Activated B cell treated with CpG ODN at 0.5 μM for 24 hours (primary cell): ENCODE data around the gene TLE3. TPM values are rescaled to one million over a fixed set of nuclear protein-coding genes. Genes with fewer than 3 reads are reported as not detected.

Experiments used
- ATAC-seq: fragments of 200-7000 bp; cut with Tn5 transposase; one replicate; pipeline ENCODE4 v1.10.0; 2021; ENCODE audit warnings: low read depth, mild to moderate bottlenecking, moderate library complexity
- CTCF ChIA-PET: fragments of 350-600 bp; sonication (Branson Sonifier 250); formaldehyde crosslinking; loops from one replicate; lab custom pipeline; 2021; ENCODE audit warnings: antibody characterized with exemption; lab: Charles Lee
- POLR2A ChIA-PET: fragments of 350-600 bp; sonication (Branson Sonifier 250); formaldehyde crosslinking; loops from one replicate; lab custom pipeline; 2021; ENCODE audit warnings: antibody characterized with exemption; lab: Charles Lee
- DNase-seq: peaks from one replicate; pipeline ENCODE4 v3.0.0; 2022
- H3K27ac Mint-ChIP-seq: one replicate; pipeline ENCODE4 v1.8.0; 2020; ENCODE audit warnings: mixed read lengths
- H3K27me3 Mint-ChIP-seq: one replicate; pipeline ENCODE4 v1.8.0; 2021; ENCODE audit warnings: mixed read lengths
- H3K36me3 Mint-ChIP-seq: one replicate; pipeline ENCODE4 v1.8.0; 2021; ENCODE audit warnings: low read depth, mixed read lengths
- H3K4me1 Mint-ChIP-seq: one replicate; pipeline ENCODE4 v1.8.0; 2021; ENCODE audit warnings: mixed read lengths
- H3K4me3 Mint-ChIP-seq: one replicate; pipeline ENCODE4 v1.8.0; 2020; ENCODE audit warnings: mild to moderate bottlenecking, mixed read lengths
- H3K9me3 Mint-ChIP-seq: one replicate; pipeline ENCODE4 v1.8.0; 2020; ENCODE audit warnings: mixed read lengths
- intact Hi-C: fragments of 100-400 bp; cut with micrococcal nuclease; formaldehyde crosslinking; loops from one replicate; pipeline ENCODE4 v1.15.1; 2024
- total RNA-seq: library from RNA; stranded (reverse); gene quantifications from 2 replicates; pipeline ENCODE4 v1.2.3, GENCODE V29; 2022
- TF ChIP-seq, protein P1 (sequence below): fragments of 200-600 bp; IDR thresholded peaks from one replicate; pipeline ENCODE4 v1.8.0; 2022; ENCODE audit warnings: antibody characterized with exemption, mild to moderate bottlenecking

TLE3 gene
- total RNA-seq, 1 donor from 2014 or later: 110 TPM

DNA sequence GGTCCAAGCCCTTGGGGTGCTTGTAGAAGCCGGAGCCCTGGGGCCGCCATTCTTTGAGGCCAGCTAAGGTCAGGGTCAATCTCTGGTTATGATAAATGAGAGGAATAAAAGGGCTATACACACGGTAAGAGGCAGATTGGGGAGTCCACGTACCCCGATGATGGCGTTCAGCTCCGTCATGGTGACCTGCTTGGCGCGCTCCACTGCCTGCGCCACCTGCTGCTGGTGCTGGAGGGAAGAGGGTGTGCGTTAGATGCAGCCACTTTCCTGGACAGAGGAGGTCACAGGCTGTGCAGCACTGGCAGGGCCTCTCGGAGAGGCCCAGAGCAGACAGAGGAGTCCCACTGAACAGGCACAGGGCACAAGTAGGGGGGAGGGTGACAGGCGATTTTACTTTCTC, 23.3 kb downstream of the TLE3 start:
- Mint-ChIP-seq H3K36me3 (peaks cover 94% of the 10 kb centered on the region), H3K4me1 (peaks cover 52% of the 10 kb centered on the region), H3K27me3 (no peaks in the 10 kb centered on the region), H3K9me3 (no peaks in the 10 kb centered on the region), H3K27ac (no peak overlapping the region), H3K4me3 (no peak overlapping the region)
- TF ChIP-seq, protein P1, sequence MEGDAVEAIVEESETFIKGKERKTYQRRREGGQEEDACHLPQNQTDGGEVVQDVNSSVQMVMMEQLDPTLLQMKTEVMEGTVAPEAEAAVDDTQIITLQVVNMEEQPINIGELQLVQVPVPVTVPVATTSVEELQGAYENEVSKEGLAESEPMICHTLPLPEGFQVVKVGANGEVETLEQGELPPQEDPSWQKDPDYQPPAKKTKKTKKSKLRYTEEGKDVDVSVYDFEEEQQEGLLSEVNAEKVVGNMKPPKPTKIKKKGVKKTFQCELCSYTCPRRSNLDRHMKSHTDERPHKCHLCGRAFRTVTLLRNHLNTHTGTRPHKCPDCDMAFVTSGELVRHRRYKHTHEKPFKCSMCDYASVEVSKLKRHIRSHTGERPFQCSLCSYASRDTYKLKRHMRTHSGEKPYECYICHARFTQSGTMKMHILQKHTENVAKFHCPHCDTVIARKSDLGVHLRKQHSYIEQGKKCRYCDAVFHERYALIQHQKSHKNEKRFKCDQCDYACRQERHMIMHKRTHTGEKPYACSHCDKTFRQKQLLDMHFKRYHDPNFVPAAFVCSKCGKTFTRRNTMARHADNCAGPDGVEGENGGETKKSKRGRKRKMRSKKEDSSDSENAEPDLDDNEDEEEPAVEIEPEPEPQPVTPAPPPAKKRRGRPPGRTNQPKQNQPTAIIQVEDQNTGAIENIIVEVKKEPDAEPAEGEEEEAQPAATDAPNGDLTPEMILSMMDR: no peak
- CTCF ChIA-PET: interaction anchor here (0.9 kb wide), 1 partner anchor 596 kb away, joined by 3 read pairs; no protein-coding TSS in a partner anchor
- DNase-seq: no peak
- intact Hi-C loops: loop anchor here (5.0 kb wide), 2 partner anchors 37 to 342 kb away; no protein-coding TSS in a partner anchor
- POLR2A ChIA-PET: no interaction called here
- ATAC-seq: no peak

DNA sequence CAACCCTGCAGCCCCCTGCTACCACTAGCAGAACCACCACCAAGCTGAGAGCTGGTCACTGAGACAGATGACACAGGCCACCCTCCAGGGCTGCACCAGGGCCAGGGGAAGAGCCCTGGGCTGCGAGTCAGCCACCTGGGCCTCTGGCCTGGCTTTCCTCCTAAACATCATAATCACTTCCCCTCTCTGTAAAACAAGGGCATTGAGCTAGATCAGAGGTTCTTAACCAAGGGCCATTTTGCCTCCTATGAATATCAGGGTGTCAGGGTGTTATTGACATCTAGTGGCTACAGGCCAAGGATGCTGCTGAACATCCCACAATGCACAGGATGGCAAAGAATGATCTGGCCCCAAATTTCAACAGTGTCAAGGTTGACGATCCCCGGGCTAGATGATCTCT, 25.2 kb downstream of the TLE3 start:
- ATAC-seq (peak; percentile 75), DNase-seq (no peak)
- peak overlapping the region; percentile 60 for H3K27ac Mint-ChIP-seq
- intact Hi-C loops: loop anchor here (1.0 to 5.0 kb wide), 3 partner anchors 35 to 340 kb away; no protein-coding TSS in a partner anchor
- TF ChIP-seq, protein P1: no peak
- no peaks in the 10 kb centered on the region for H3K27me3 Mint-ChIP-seq
- ChIA-PET CTCF (interaction anchor here (1.0 to 1.1 kb wide), 4 partner anchors 22 to 594 kb away, joined by 3 to 4 read pairs (median 4); no protein-coding TSS in a partner anchor), POLR2A (interaction anchor here (0.8 to 1.2 kb wide), 4 partner anchors 19 to 36 kb away, joined by 3 to 7 read pairs (median 3); partner anchors contain the start of gene TLE3)
- H3K4me3 Mint-ChIP-seq: no peak overlapping the region
- H3K9me3 Mint-ChIP-seq: no peaks in the 10 kb centered on the region
- peaks cover 52% of the 10 kb centered on the region for H3K4me1 Mint-ChIP-seq
- peaks cover 95% of the 10 kb centered on the region for H3K36me3 Mint-ChIP-seq

DNA sequence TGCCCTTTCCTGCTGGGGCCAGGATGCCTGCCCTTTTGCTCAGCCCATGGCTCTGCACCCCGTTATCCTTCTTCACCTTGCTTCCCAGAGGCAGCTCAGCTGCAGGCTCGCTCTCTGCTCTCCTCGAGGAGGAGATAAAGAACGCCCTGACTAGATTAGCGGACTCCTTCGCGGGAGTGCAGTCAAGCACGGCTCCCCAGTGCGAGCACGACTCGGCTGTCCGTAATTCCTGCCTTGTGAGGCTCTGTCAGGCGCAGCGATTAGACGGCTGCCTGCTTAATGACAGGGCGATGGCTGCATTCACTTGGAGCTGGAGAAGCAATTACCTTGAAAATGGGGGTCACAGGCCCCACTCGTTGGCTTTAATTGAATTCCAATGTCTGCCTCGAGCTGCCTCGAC, 25.9 kb downstream of the TLE3 start:
- intact Hi-C loops: loop anchor here (1.0 to 5.0 kb wide), 3 partner anchors 34 to 339 kb away; no protein-coding TSS in a partner anchor
- DNase-seq (no peak), ATAC-seq (peak; percentile 59)
- ChIA-PET CTCF (interaction anchor here (1.0 to 1.3 kb wide), 4 partner anchors 23 to 594 kb away, joined by 4 read pairs; no protein-coding TSS in a partner anchor), POLR2A (interaction anchor here (0.8 to 1.2 kb wide), 4 partner anchors 20 to 35 kb away, joined by 3 to 7 read pairs (median 3); partner anchors contain the start of gene TLE3)
- Mint-ChIP-seq H3K4me1 (peaks cover 50% of the 10 kb centered on the region), H3K4me3 (no peak overlapping the region), H3K9me3 (no peaks in the 10 kb centered on the region), H3K27ac (peak overlapping the region; percentile 56), H3K36me3 (peaks cover 96% of the 10 kb centered on the region), H3K27me3 (no peaks in the 10 kb centered on the region)
- TF ChIP-seq, protein P1: no peak

DNA sequence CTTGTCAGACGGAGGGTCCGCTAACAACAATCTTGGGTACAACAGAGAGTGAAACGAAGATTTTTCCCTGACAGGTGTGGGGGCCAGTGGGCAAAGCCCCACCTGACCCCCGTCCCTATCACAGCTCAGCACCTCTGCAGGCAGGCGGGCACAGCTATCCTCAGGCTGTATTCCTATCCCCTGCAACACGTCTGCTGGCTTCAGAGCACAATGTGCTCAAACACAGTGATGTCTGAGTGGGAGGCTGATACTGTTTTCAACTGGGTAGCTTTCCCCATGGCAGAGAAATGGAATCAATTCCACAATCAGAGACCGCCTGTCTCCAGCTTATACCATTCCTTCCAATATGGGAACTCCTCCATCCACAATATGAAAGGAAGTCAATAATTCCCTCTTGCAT, 28.0 kb downstream of the TLE3 start:
- peaks cover 93% of the 10 kb centered on the region for H3K36me3 Mint-ChIP-seq
- ChIA-PET POLR2A (no interaction called here), CTCF (interaction anchor here (1.7 kb wide), 1 partner anchor 397 kb away, joined by 4 read pairs; no protein-coding TSS in a partner anchor)
- H3K9me3 Mint-ChIP-seq: no peaks in the 10 kb centered on the region
- no peak overlapping the region for H3K27ac Mint-ChIP-seq
- ATAC-seq (no peak), DNase-seq (no peak)
- intact Hi-C loops: loop anchor here (5.0 kb wide), 2 partner anchors 32 to 337 kb away; no protein-coding TSS in a partner anchor
- TF ChIP-seq, protein P1: no peak
- peaks cover 41% of the 10 kb centered on the region for H3K4me1 Mint-ChIP-seq
- H3K27me3 Mint-ChIP-seq: no peaks in the 10 kb centered on the region
- no peak overlapping the region for H3K4me3 Mint-ChIP-seq

DNA sequence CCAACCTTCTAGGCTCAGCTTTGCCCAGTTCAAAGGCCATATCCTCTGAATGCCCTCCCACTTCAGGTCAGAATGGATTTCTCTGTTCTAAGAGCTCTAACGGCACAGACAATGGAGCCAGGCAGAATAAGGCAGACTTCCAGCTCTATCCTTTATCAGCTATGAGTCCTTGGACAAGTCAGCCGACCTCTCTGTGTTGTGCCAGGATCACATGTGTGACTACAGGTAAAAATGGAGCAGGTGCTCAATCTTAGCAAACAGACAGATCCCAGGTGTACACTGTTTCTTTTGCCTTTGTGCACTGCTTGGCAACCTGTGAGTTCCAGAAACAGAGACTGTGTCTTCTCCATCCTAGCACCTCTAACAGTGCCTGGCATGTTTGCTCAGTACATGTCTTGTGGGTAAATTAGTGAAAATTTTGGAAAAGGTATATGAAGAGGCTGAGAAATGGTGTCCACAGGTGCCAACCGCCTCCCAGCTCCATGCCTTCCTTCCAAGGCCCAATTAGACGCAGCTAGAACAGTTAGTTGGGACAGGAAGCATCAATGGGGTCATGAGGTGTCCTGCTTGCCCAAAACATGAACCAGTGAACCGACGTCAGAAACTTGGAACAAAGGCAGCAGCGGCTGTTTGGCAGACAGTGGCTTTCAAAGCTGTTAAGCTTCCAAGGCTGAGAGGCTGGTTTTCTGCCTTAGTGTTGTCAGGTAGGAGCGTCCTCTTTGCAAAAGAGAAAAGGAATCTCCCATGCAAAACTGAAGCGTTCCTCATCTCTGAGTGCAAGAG, 28.7 kb downstream of the TLE3 start:
- no peaks in the 10 kb centered on the region for H3K9me3 Mint-ChIP-seq

More for the DNA sequence above, 28.7 kb downstream of the TLE3 start:
- Mint-ChIP-seq H3K27ac (peak overlapping the region; percentile 12), H3K36me3 (peaks cover 90% of the 10 kb centered on the region), H3K4me3 (no peak overlapping the region), H3K27me3 (no peaks in the 10 kb centered on the region), H3K4me1 (peaks cover 37% of the 10 kb centered on the region)
- CTCF ChIA-PET: interaction anchor here (1.7 kb wide), 1 partner anchor 398 kb away, joined by 4 read pairs; no protein-coding TSS in a partner anchor
- POLR2A ChIA-PET: no interaction called here
- TF ChIP-seq, protein P1: no peak
- no peak for ATAC-seq
- intact Hi-C loops: no loop called here
- no peak for DNase-seq
